Uterus (tissue), 2 donors: ENCODE results near the gene ANKRD33B.

Experiments used
- CTCF ChIP-seq, 4 experiments: fragments of 200-600 bp in 2 of 4; fragments of 450-650 bp in 2 of 4; sonication (generic) in 2 of 4; IDR thresholded peaks; one replicate each; pipeline ENCODE4 v1.5.1; 2016 to 2019; ENCODE audit warnings: antibody characterized with exemption in 4 of 4, mild to moderate bottlenecking in 2 of 4, moderate library complexity in 1 of 4
- POLR2A ChIP-seq, 2 donors: fragments of 450-650 bp; IDR thresholded peaks; one replicate each; pipeline ENCODE4 v1.6.1; 2016; ENCODE audit warnings: antibody characterized with exemption in 2 of 2, mild to moderate bottlenecking in 1 of 2, moderate library complexity in 1 of 2

DNA sequence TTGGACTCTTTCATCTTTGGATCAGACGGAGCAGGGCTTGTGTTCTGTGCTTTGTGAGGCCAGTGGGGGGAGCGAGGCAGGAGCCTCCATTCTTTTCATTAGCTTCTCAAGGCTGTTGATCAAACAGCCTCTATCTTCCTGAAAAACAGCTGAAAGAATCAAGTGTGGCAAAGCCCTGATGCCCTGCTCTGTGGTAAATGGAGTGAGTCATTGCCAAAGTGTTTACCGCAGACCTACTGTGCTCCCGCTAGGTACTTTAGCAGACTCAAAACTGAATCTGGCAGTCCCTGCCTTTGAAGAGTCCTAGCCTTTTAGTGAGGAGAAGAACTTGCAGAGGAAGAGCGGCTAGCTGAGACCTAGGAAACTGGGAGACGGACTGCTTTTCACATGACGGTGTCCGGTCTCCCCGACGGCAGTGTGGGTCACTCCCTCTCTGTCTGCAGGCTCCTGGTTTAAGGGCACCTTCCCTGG, 3.3 kb downstream of the ANKRD33B start:
- TF ChIP-seq POLR2A (IDR thresholded peaks at IDR 0.05) (no peak), CTCF (IDR thresholded peaks at IDR 0.05) (no peak)
